Colonic mucosa (tissue), 4 donors: Measurements from ENCODE around the gene FAM193A. TPM values are rescaled to one million over a fixed set of nuclear protein-coding genes. Genes with fewer than 3 reads are reported as not detected.
A peak's percentile ranks its signal among the peaks of the same experiment; 100 is the strongest.
"Not testable (repeated sequence)": the region's sequence is repeated elsewhere in the genome, so short reads cannot be mapped to it uniquely, and the experiment has no call there.

Experiments
- DNase-seq: peaks from one replicate; pipeline ENCODE4 v3.0.0-alpha.2; 2020
- H3K27ac ChIP-seq: fragments of 200-600 bp; one replicate; pipeline ENCODE4 v1.8.0; 2021
- H3K27me3 ChIP-seq: fragments of 200-600 bp; one replicate; pipeline ENCODE4 v1.8.0; 2021
- H3K36me3 ChIP-seq: fragments of 200-600 bp; one replicate; pipeline ENCODE4 v1.8.0; 2021
- H3K4me1 ChIP-seq: fragments of 200-600 bp; one replicate; pipeline ENCODE4 v1.8.0; 2021; ENCODE audit warnings: mild to moderate bottlenecking
- H3K4me3 ChIP-seq: fragments of 200-600 bp; one replicate; pipeline ENCODE4 v1.8.0; 2021
- H3K9ac ChIP-seq, 2 donors: one replicate each; pipeline ENCODE4 v1.7.0; 2013; ENCODE audit warnings: control low read depth in 2 of 2, low read depth in 2 of 2, low read length in 2 of 2
- H3K9me3 ChIP-seq: fragments of 200-600 bp; one replicate; pipeline ENCODE4 v1.8.0; 2021
- intact Hi-C: fragments of 100-400 bp; cut with DNase I; formaldehyde crosslinking; loops from one replicate; pipeline ENCODE4 v1.14.1; 2022
- total RNA-seq, 2 donors: library from RNA; stranded (reverse); fragmentation: NEBNext Ultra II Directional in 1 of 2; extraction: Animal tissue kit (Norgen Biotek cat#: 25700) in 1 of 2; gene quantifications; one replicate each; pipeline ENCODE4 v1.2.1, GENCODE V29; 2021
- TF ChIP-seq, protein P1 (sequence below): fragments of 200-600 bp; IDR thresholded peaks from one replicate; pipeline ENCODE4 v1.8.0; 2022; ENCODE audit warnings: antibody characterized with exemption, mild to moderate bottlenecking
- donor health status: healthy.
- donor health status: DM: no; HTN: no; CAD: no.
- donor health status: DM: no; HTN: no; CAD: no.

The FAM193A gene
- total RNA-seq, 2 donors from 2014 or later = 18.0 to 25.8 TPM

GRCh38 chr4:2721586-2721985, 185.1 kb downstream of the FAM193A start:
- TF ChIP-seq, protein P1, sequence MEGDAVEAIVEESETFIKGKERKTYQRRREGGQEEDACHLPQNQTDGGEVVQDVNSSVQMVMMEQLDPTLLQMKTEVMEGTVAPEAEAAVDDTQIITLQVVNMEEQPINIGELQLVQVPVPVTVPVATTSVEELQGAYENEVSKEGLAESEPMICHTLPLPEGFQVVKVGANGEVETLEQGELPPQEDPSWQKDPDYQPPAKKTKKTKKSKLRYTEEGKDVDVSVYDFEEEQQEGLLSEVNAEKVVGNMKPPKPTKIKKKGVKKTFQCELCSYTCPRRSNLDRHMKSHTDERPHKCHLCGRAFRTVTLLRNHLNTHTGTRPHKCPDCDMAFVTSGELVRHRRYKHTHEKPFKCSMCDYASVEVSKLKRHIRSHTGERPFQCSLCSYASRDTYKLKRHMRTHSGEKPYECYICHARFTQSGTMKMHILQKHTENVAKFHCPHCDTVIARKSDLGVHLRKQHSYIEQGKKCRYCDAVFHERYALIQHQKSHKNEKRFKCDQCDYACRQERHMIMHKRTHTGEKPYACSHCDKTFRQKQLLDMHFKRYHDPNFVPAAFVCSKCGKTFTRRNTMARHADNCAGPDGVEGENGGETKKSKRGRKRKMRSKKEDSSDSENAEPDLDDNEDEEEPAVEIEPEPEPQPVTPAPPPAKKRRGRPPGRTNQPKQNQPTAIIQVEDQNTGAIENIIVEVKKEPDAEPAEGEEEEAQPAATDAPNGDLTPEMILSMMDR = no peak
- no peak overlapping the region for H3K4me3 ChIP-seq
- no peak overlapping the region for H3K27ac ChIP-seq
- H3K9me3 ChIP-seq = no peaks in the 10 kb centered on the region
- peaks cover 3% of the 10 kb centered on the region for H3K36me3 ChIP-seq
- no peaks in the 10 kb centered on the region for H3K27me3 ChIP-seq
- intact Hi-C loops = no loop called here
- H3K4me1 ChIP-seq = no peaks in the 10 kb centered on the region
- no peak for DNase-seq
- peak overlapping the region in 1 of 2 donors; percentile 35 for H3K9ac ChIP-seq

DNA sequence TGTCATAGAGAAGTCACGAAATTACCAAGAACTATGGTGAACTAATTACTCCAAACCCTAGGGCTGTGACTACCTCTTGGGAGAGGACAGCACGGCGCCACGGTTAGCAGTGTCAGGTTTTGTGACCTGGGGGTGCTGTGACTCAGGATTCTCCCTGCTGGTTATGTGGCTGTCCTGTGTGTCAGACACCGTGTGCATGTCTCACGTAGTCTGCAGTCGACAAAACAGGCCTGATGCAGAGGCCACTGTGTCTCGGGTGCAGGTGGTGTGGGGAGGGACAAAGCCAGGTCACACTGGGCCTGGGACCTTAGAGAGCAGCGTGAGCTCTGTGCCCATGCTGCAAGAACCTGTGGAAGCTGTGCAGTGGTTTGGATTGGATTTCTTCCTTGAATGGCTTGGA, 185.6 kb downstream of the FAM193A start:
- Histone ChIP-seq H3K9me3 (no peaks in the 10 kb centered on the region), H3K36me3 (no peaks in the 10 kb centered on the region)

DNA sequence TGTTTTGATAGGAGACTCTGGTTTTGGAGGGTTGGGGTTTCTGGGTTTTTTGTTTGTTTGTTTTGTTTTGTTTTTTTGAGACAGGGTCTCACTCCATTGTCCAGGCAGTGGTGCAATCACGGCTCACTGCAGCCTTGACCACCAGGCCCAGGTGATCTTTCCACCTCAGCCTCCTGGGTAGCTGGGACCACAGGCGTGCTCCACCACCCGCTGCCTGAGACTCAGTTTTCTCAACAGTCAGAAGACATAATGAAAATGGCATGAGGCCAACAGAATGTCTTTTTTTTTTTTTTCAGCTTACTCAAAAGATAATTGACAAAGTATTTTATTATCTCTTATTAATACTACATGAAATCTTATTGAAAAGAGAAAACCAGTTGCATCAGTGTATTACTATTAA, 187.3 kb downstream of the FAM193A start:
- no peak for DNase-seq
- TF ChIP-seq, protein P1 = no peak
- Histone ChIP-seq H3K4me3 (no peak overlapping the region), H3K9me3 (no peaks in the 10 kb centered on the region), H3K9ac (no peak overlapping the region), H3K36me3 (no peaks in the 10 kb centered on the region), H3K4me1 (no peaks in the 10 kb centered on the region), H3K27ac (no peak overlapping the region), H3K27me3 (no peaks in the 10 kb centered on the region)
- intact Hi-C loops = no loop called here

More for the DNA sequence above, 185.6 kb downstream of the FAM193A start:
- Histone ChIP-seq H3K4me1 (no peaks in the 10 kb centered on the region), H3K27ac (no peak overlapping the region), H3K4me3 (no peak overlapping the region), H3K27me3 (no peaks in the 10 kb centered on the region), H3K9ac (no peak overlapping the region)
- no peak for DNase-seq
- intact Hi-C loops = no loop called here
- TF ChIP-seq, protein P1 = no peak

DNA sequence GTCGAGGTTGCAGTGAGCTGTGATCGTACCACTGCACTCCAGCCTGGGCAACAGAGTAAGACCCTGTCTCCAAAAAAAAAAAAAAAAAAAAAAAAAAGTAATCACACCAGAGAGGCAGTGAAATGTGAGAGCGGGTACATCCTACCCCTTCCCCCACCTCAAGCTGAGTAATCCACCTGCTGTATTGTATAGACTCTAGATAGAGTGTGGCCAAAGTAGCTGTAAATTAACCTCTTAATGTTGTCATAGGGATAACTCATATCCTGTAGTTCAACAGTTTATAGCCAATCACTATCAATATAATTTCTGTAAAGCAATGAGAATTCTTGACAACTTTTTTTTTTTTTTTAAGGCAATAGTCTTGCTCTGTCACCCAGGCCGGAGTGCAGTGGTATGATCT, 188.9 kb downstream of the FAM193A start:
- H3K9me3 ChIP-seq = no peaks in the 10 kb centered on the region
- H3K27me3 ChIP-seq = no peaks in the 10 kb centered on the region
- no peak for DNase-seq
- TF ChIP-seq, protein P1 = no peak
- no peak overlapping the region for H3K9ac ChIP-seq
- H3K4me3 ChIP-seq = no peak overlapping the region
- no peaks in the 10 kb centered on the region for H3K36me3 ChIP-seq
- no peak overlapping the region for H3K27ac ChIP-seq
- intact Hi-C loops = no loop called here
- H3K4me1 ChIP-seq = no peaks in the 10 kb centered on the region

DNA sequence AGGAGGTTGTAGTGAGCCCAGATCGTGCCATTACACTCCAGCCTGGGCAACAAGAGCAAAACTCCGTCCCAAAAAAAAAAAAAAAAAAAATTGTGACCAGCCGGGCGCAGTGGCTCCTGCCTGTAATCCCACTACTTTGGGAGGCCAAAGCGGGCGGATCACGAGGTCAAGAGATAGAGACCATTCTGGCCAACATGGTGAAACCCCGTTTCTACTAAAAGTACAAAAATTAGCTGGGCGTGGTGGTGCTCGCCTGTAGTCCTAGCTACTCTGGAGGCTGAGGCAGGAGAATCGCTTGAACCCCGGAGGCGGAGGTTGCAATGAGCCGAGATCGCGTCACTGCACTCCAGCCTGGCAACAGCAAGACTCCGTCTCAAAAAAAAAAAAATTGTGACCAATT, 190.4 kb downstream of the FAM193A start:
- H3K9me3 ChIP-seq, H3K4me3 ChIP-seq, H3K4me1 ChIP-seq, H3K9ac ChIP-seq, H3K27ac ChIP-seq, intact Hi-C loops, H3K36me3 ChIP-seq, DNase-seq, H3K27me3 ChIP-seq: not testable (repeated sequence)

- Histone ChIP-seq H3K4me3 (no peak overlapping the region), H3K27ac (no peak overlapping the region), H3K9me3 (no peaks in the 10 kb centered on the region), H3K27me3 (no peaks in the 10 kb centered on the region), H3K4me1 (no peaks in the 10 kb centered on the region), H3K36me3 (no peaks in the 10 kb centered on the region), H3K9ac (no peak overlapping the region)
- intact Hi-C loops = no loop called here
- DNase-seq = no peak
- TF ChIP-seq, protein P1 = no peak
Observed at GRCh38 chr4:2728221-2728620, 191.8 kb downstream of the FAM193A start.
